CD14-positive monocyte (primary cell): Measurements from ENCODE around the gene RAB40B. TPM values are rescaled to one million over a fixed set of nuclear protein-coding genes. Genes with fewer than 3 reads are reported as not detected.

Source experiments
- DNase-seq, 3 donors: peaks; one replicate each; pipeline ENCODE4 v3.0.0-alpha.2; 2011 to 2022
- H2AFZ ChIP-seq: 2 replicates; pipeline ENCODE4 v1.6.0; 2012; ENCODE audit warnings: mild to moderate bottlenecking, low read depth, low read length, inconsistent platforms; ENCODE audit not compliant: insufficient read depth, poor library complexity, severe bottlenecking
- H3K27ac ChIP-seq, 2 donors: 1 replicate in 1 of 2; 2 replicates in 1 of 2; pipeline ENCODE4 v1.5.1; 2012 to 2013; ENCODE audit warnings: low read length in 2 of 2, control low read depth in 1 of 2, inconsistent platforms in 1 of 2, low read depth in 1 of 2, mild to moderate bottlenecking in 1 of 2
- H3K27me3 ChIP-seq, 2 donors: one replicate each; pipeline versions ENCODE4 v1.6.0 to v1.6.1; 2011 to 2013; ENCODE audit warnings: low read length in 2 of 2; ENCODE audit not compliant: control insufficient read depth in 2 of 2, insufficient read depth in 2 of 2
- H3K36me3 ChIP-seq, 2 donors: replicated peaks in 1 of 2; 1 replicate in 1 of 2; 2 replicates in 1 of 2; pipeline versions ENCODE4 v1.5.1 to v1.6.1; 2012 to 2013; ENCODE audit warnings: low read length in 2 of 2, control low read depth in 1 of 2, inconsistent platforms in 1 of 2, mild to moderate bottlenecking in 1 of 2; ENCODE audit not compliant: insufficient read depth in 2 of 2, control insufficient read depth in 1 of 2
- H3K4me1 ChIP-seq, 2 donors: 1 replicate in 1 of 2; 2 replicates in 1 of 2; pipeline versions ENCODE4 v1.5.1 to v1.6.1; 2012 to 2013; ENCODE audit warnings: low read length in 2 of 2, control low read depth in 1 of 2, inconsistent platforms in 1 of 2, mild to moderate bottlenecking in 1 of 2, moderate library complexity in 1 of 2; ENCODE audit not compliant: insufficient read depth in 2 of 2, control insufficient read depth in 1 of 2
- H3K4me2 ChIP-seq: replicated peaks from 2 replicates; pipeline ENCODE3; 2012; ENCODE audit warnings: low read length, moderate library complexity, mild to moderate bottlenecking; ENCODE audit not compliant: poor library complexity, severe bottlenecking; ENCODE audit errors: extremely low read depth
- H3K4me3 ChIP-seq, 3 experiments: fragments of 200-600 bp in 1 of 3; sonication (generic) in 1 of 3; replicated peaks in 1 of 3; 1 replicate in 2 of 3; 2 replicates in 1 of 3; pipeline ENCODE4 v1.5.1; 2011 to 2013; ENCODE audit warnings: low read length in 3 of 3, mild to moderate bottlenecking in 3 of 3, control low read depth in 2 of 3, low read depth in 2 of 3, inconsistent platforms in 1 of 3, moderate library complexity in 1 of 3
- H3K79me2 ChIP-seq: 2 replicates; pipeline ENCODE4 v1.6.0; 2012; ENCODE audit warnings: mild to moderate bottlenecking, control low read depth, inconsistent platforms, low read length, moderate library complexity; ENCODE audit not compliant: insufficient read depth
- H3K9ac ChIP-seq: 2 replicates; pipeline ENCODE4 v1.6.0; 2017; ENCODE audit warnings: low read length, mild to moderate bottlenecking; ENCODE audit not compliant: insufficient read depth, poor library complexity, severe bottlenecking
- H3K9me3 ChIP-seq, 2 donors: replicated peaks in 1 of 2; 1 replicate in 1 of 2; 2 replicates in 1 of 2; pipeline versions ENCODE4 v1.5.1 to v1.6.1; 2012 to 2013; ENCODE audit warnings: low read length in 2 of 2, control low read depth in 1 of 2; ENCODE audit not compliant: control insufficient read depth in 1 of 2, insufficient read depth in 1 of 2
- H4K20me1 ChIP-seq: 2 replicates; pipeline ENCODE4 v1.6.0; 2012; ENCODE audit warnings: mild to moderate bottlenecking, low read length, control low read depth, moderate library complexity; ENCODE audit not compliant: insufficient read depth
- H3K27ac Mint-ChIP-seq, 7 donors: one replicate each; pipeline ENCODE4 v1.8.0; 2020; ENCODE audit warnings: mild to moderate bottlenecking in 7 of 7, mixed read lengths in 7 of 7, moderate library complexity in 6 of 7, inconsistent platforms in 2 of 7
- H3K27me3 Mint-ChIP-seq, 3 donors: one replicate each; pipeline ENCODE4 v1.8.0; 2021 to 2022; ENCODE audit warnings: low read depth in 3 of 3, mild to moderate bottlenecking in 3 of 3, mixed read lengths in 3 of 3, moderate library complexity in 3 of 3, inconsistent platforms in 1 of 3
- H3K36me3 Mint-ChIP-seq, 2 donors: one replicate each; pipeline ENCODE4 v1.8.0; 2020; ENCODE audit warnings: mixed read lengths in 2 of 2, inconsistent platforms in 1 of 2, mild to moderate bottlenecking in 1 of 2
- H3K4me1 Mint-ChIP-seq: one replicate; pipeline ENCODE4 v1.8.0; 2020; ENCODE audit warnings: mild to moderate bottlenecking, mixed read lengths
- H3K4me3 Mint-ChIP-seq, 2 donors: one replicate each; pipeline ENCODE4 v1.8.0; 2020; ENCODE audit warnings: mild to moderate bottlenecking in 2 of 2, mixed read lengths in 2 of 2, moderate library complexity in 1 of 2
- H3K9me3 Mint-ChIP-seq, 7 donors: one replicate each; pipeline ENCODE4 v1.8.0; 2020 to 2022; ENCODE audit warnings: mixed read lengths in 7 of 7, mild to moderate bottlenecking in 6 of 7, moderate library complexity in 6 of 7, inconsistent platforms in 2 of 7
- CTCF ChIP-seq: fragments of 200-600 bp; IDR thresholded peaks from one replicate; pipeline ENCODE4 v1.8.0; 2022; ENCODE audit warnings: antibody characterized with exemption, mild to moderate bottlenecking
- WGBS: methylation state at CpG from one replicate; pipeline ENCODE4 v1.1.5; 2013; ENCODE audit warnings: missing lambda C conversion rate; ENCODE audit not compliant: insufficient coverage; 5-methylcytosine and 5-hydroxymethylcytosine counted together
- intact Hi-C, 2 donors: fragments of 100-400 bp; cut with micrococcal nuclease; formaldehyde crosslinking; loops; one replicate each; pipeline versions ENCODE4 v1.15.0 to v1.15.1; 2023
- polyA plus RNA-seq, 3 donors: library from polyadenylated mRNA; depleted of rRNA in 1 of 3; unstranded in 2 of 3; stranded (reverse) in 1 of 3; fragments of 300-500 nt in 2 of 3; fragments of >200 nt in 1 of 3; fragmentation: Illumina TruSeq in 2 of 3; gene quantifications; 1 replicate in 2 of 3; 2 replicates in 1 of 3; pipeline ENCODE4 v1.2.3, GENCODE V29; 2012 to 2021

Gene RAB40B
- polyA plus RNA-seq, 3 donors, result 0.75 to 2.2 (median 0.95) TPM

GRCh38 chr17:82723169-82723807 is 24.8 kb upstream of the RAB40B start:
- H3K4me1 ChIP-seq, result no peaks in the 10 kb centered on the region
- Mint-ChIP-seq H3K36me3 (peaks cover 59 to 71% of the 10 kb centered on the region in 2 donors), H3K27ac (peak overlapping the region in 1 of 7 donors; percentile 76), H3K4me3 (no peak overlapping the region), H3K27me3 (no peaks in the 10 kb centered on the region), H3K4me1 (no peaks in the 10 kb centered on the region), H3K9me3 (no peaks in the 10 kb centered on the region)
- TF ChIP-seq CTCF, result no peak
- no peaks in the 10 kb centered on the region for H3K9me3 ChIP-seq
- WGBS, result 96% methylated on average over 26 of the region's 26 CpGs
- peaks cover under 1% of the 10 kb centered on the region for H3K79me2 ChIP-seq
- no peak overlapping the region for H3K4me2 ChIP-seq
- H4K20me1 ChIP-seq, result no peaks in the 10 kb centered on the region
- no peak overlapping the region for H3K9ac ChIP-seq
- no peaks in the 10 kb centered on the region for H3K27me3 ChIP-seq
- intact Hi-C loops, result no loop called here
- no peak overlapping the region for H2AFZ ChIP-seq
- no peak overlapping the region for H3K27ac ChIP-seq
- H3K36me3 ChIP-seq, result peaks cover 51 to 57% of the 10 kb centered on the region in 2 donors
- no peak for DNase-seq
- no peak overlapping the region for H3K4me3 ChIP-seq

GRCh38 chr17:82722341-82723013 is 24.0 kb upstream of the RAB40B start:
- DNase-seq, result no peak
- H3K4me3 ChIP-seq, result no peak overlapping the region
- peak overlapping the region in 2 of 7 donors; percentile 44 to 54 for H3K27ac Mint-ChIP-seq
- H3K9ac ChIP-seq, result no peak overlapping the region
- H3K79me2 ChIP-seq, result peaks cover 9% of the 10 kb centered on the region
- peaks cover 54 to 68% of the 10 kb centered on the region in 2 donors for H3K36me3 Mint-ChIP-seq
- peaks cover 5 to 7% of the 10 kb centered on the region in 2 donors for H3K4me1 ChIP-seq
- peaks cover 7% of the 10 kb centered on the region for H3K4me1 Mint-ChIP-seq
- H3K4me2 ChIP-seq, result no peak overlapping the region
- intact Hi-C loops, result no loop called here
- H3K27ac ChIP-seq, result no peak overlapping the region
- no peaks in the 10 kb centered on the region for H3K9me3 ChIP-seq
- no peak for TF ChIP-seq CTCF
- no peak overlapping the region for H2AFZ ChIP-seq
- no peaks in the 10 kb centered on the region for H3K27me3 ChIP-seq
- peaks cover 0 to 3% (median 2%) of the 10 kb centered on the region in 3 donors for H3K27me3 Mint-ChIP-seq
- peaks cover 50 to 51% of the 10 kb centered on the region in 2 donors for H3K36me3 ChIP-seq
- no peak overlapping the region for H3K4me3 Mint-ChIP-seq
- H3K9me3 Mint-ChIP-seq, result no peaks in the 10 kb centered on the region
- H4K20me1 ChIP-seq, result no peaks in the 10 kb centered on the region
- WGBS, result 93% methylated on average over 7 of the region's 19 CpGs
